Measurements from ENCODE around the gene GPC5. TPM values are rescaled to one million over a fixed set of nuclear protein-coding genes. Genes with fewer than 3 reads are reported as not detected.

GPC5 gene
- total RNA-seq, 3 donors from 2014 or later, result 0.13 to 0.16 TPM; not detected in 1

- H3K27me3 Mint-ChIP-seq (ENCODE audit: low read depth), result no peaks in the 10 kb centered on the region
- no peaks in the 10 kb centered on the region for H3K36me3 Mint-ChIP-seq (ENCODE audit: insufficient read depth)
- ATAC-seq (no peak), DNase-seq (no peak)
- no peak overlapping the region for H3K4me3 Mint-ChIP-seq
- H3K4me1 Mint-ChIP-seq (ENCODE audit: low read depth), result no peaks in the 10 kb centered on the region
- peaks cover 11% of the 10 kb centered on the region for H3K9me3 Mint-ChIP-seq
Measured at GRCh38 chr13:92038905-92039304, 640.5 kb downstream of the GPC5 start.

- Mint-ChIP-seq H3K9me3 (peaks cover 15% of the 10 kb centered on the region), H3K27me3 (ENCODE audit: low read depth) (no peaks in the 10 kb centered on the region), H3K36me3 (ENCODE audit: insufficient read depth) (no peaks in the 10 kb centered on the region), H3K4me1 (ENCODE audit: low read depth) (no peaks in the 10 kb centered on the region), H3K4me3 (no peak overlapping the region)
- DNase-seq (no peak), ATAC-seq (no peak)
Measured at GRCh38 chr13:92042522-92042921, 644.1 kb downstream of the GPC5 start.

- H3K4me1 Mint-ChIP-seq (ENCODE audit: low read depth), result no peaks in the 10 kb centered on the region
- no peak for DNase-seq
- no peaks in the 10 kb centered on the region for H3K27me3 Mint-ChIP-seq (ENCODE audit: low read depth)
- H3K9me3 Mint-ChIP-seq, result peaks cover 15% of the 10 kb centered on the region
- H3K4me3 Mint-ChIP-seq, result no peak overlapping the region
- ATAC-seq, result no peak
- no peaks in the 10 kb centered on the region for H3K36me3 Mint-ChIP-seq (ENCODE audit: insufficient read depth)
Measured at GRCh38 chr13:92044351-92044750, 645.9 kb downstream of the GPC5 start.

GRCh38 chr13:92054389-92054788 is 656.0 kb downstream of the GPC5 start:
- no peak for DNase-seq
- peaks cover 17% of the 10 kb centered on the region for H3K9me3 Mint-ChIP-seq
- no peaks in the 10 kb centered on the region for H3K27me3 Mint-ChIP-seq (ENCODE audit: low read depth)
- no peak for ATAC-seq
- no peaks in the 10 kb centered on the region for H3K4me1 Mint-ChIP-seq (ENCODE audit: low read depth)
- H3K36me3 Mint-ChIP-seq (ENCODE audit: insufficient read depth), result no peaks in the 10 kb centered on the region
- H3K4me3 Mint-ChIP-seq, result no peak overlapping the region

GRCh38 chr13:92074658-92075057 is 676.2 kb downstream of the GPC5 start:
- no peaks in the 10 kb centered on the region for H3K27me3 Mint-ChIP-seq (ENCODE audit: low read depth)
- DNase-seq, result no peak
- no peaks in the 10 kb centered on the region for H3K36me3 Mint-ChIP-seq (ENCODE audit: insufficient read depth)
- H3K4me3 Mint-ChIP-seq, result no peak overlapping the region
- H3K9me3 Mint-ChIP-seq, result peaks cover 3% of the 10 kb centered on the region
- no peak for ATAC-seq
- H3K4me1 Mint-ChIP-seq (ENCODE audit: low read depth), result no peaks in the 10 kb centered on the region

- H3K36me3 Mint-ChIP-seq (ENCODE audit: insufficient read depth), result no peaks in the 10 kb centered on the region
- H3K4me1 Mint-ChIP-seq (ENCODE audit: low read depth), result no peaks in the 10 kb centered on the region
- H3K9me3 Mint-ChIP-seq, result peaks cover 7% of the 10 kb centered on the region
- no peak overlapping the region for H3K4me3 Mint-ChIP-seq
- DNase-seq (no peak), ATAC-seq (no peak)
- no peaks in the 10 kb centered on the region for H3K27me3 Mint-ChIP-seq (ENCODE audit: low read depth)
Measured at GRCh38 chr13:92097337-92097903, 699.0 kb downstream of the GPC5 start.

- Mint-ChIP-seq H3K27me3 (ENCODE audit: low read depth) (no peaks in the 10 kb centered on the region), H3K4me1 (ENCODE audit: low read depth) (no peaks in the 10 kb centered on the region), H3K4me3 (no peak overlapping the region), H3K9me3 (peaks cover 8% of the 10 kb centered on the region), H3K36me3 (ENCODE audit: insufficient read depth) (no peaks in the 10 kb centered on the region)
- ATAC-seq (no peak), DNase-seq (no peak)
Measured at GRCh38 chr13:92101801-92102200, 703.4 kb downstream of the GPC5 start.

GRCh38 chr13:92103689-92104153 is 705.3 kb downstream of the GPC5 start:
- H3K4me1 Mint-ChIP-seq (ENCODE audit: low read depth), result no peaks in the 10 kb centered on the region
- DNase-seq, result no peak
- ATAC-seq, result no peak
- no peaks in the 10 kb centered on the region for H3K36me3 Mint-ChIP-seq (ENCODE audit: insufficient read depth)
- no peak overlapping the region for H3K4me3 Mint-ChIP-seq
- H3K27me3 Mint-ChIP-seq (ENCODE audit: low read depth), result no peaks in the 10 kb centered on the region
- H3K9me3 Mint-ChIP-seq, result peaks cover 7% of the 10 kb centered on the region

- Mint-ChIP-seq H3K9me3 (peaks cover 13% of the 10 kb centered on the region), H3K4me3 (no peak overlapping the region), H3K36me3 (ENCODE audit: insufficient read depth) (no peaks in the 10 kb centered on the region), H3K4me1 (ENCODE audit: low read depth) (no peaks in the 10 kb centered on the region), H3K27me3 (ENCODE audit: low read depth) (no peaks in the 10 kb centered on the region)
- DNase-seq (no peak), ATAC-seq (no peak)
Measured at GRCh38 chr13:92122186-92122853, 723.9 kb downstream of the GPC5 start.

GRCh38 chr13:92126399-92126798 is 728.0 kb downstream of the GPC5 start:
- ATAC-seq, result no peak
- no peaks in the 10 kb centered on the region for H3K36me3 Mint-ChIP-seq (ENCODE audit: insufficient read depth)
- DNase-seq, result no peak
- H3K4me1 Mint-ChIP-seq (ENCODE audit: low read depth), result no peaks in the 10 kb centered on the region
- H3K27me3 Mint-ChIP-seq (ENCODE audit: low read depth), result no peaks in the 10 kb centered on the region
- peaks cover 11% of the 10 kb centered on the region for H3K9me3 Mint-ChIP-seq
- H3K4me3 Mint-ChIP-seq, result no peak overlapping the region

- H3K27me3 Mint-ChIP-seq (ENCODE audit: low read depth), result no peaks in the 10 kb centered on the region
- no peak overlapping the region for H3K4me3 Mint-ChIP-seq
- H3K9me3 Mint-ChIP-seq, result peaks cover 5% of the 10 kb centered on the region
- no peak for ATAC-seq
- H3K36me3 Mint-ChIP-seq (ENCODE audit: insufficient read depth), result no peaks in the 10 kb centered on the region
- H3K4me1 Mint-ChIP-seq (ENCODE audit: low read depth), result no peaks in the 10 kb centered on the region
- DNase-seq, result no peak
Measured at GRCh38 chr13:92135509-92135908, 737.1 kb downstream of the GPC5 start.

- Mint-ChIP-seq H3K9me3 (peaks cover 5% of the 10 kb centered on the region), H3K4me3 (no peak overlapping the region), H3K27me3 (ENCODE audit: low read depth) (no peaks in the 10 kb centered on the region), H3K36me3 (ENCODE audit: insufficient read depth) (no peaks in the 10 kb centered on the region), H3K4me1 (ENCODE audit: low read depth) (no peaks in the 10 kb centered on the region)
- DNase-seq (no peak), ATAC-seq (no peak)
Measured at GRCh38 chr13:92136449-92137155, 738.2 kb downstream of the GPC5 start.

GRCh38 chr13:92137520-92137919 is 739.1 kb downstream of the GPC5 start:
- Mint-ChIP-seq H3K36me3 (ENCODE audit: insufficient read depth) (no peaks in the 10 kb centered on the region), H3K4me1 (ENCODE audit: low read depth) (no peaks in the 10 kb centered on the region), H3K9me3 (peaks cover 5% of the 10 kb centered on the region), H3K27me3 (ENCODE audit: low read depth) (no peaks in the 10 kb centered on the region), H3K4me3 (no peak overlapping the region)
- ATAC-seq (no peak), DNase-seq (no peak)

GRCh38 chr13:92143766-92144165 is 745.3 kb downstream of the GPC5 start:
- Mint-ChIP-seq H3K9me3 (peaks cover 8% of the 10 kb centered on the region), H3K4me1 (ENCODE audit: low read depth) (no peaks in the 10 kb centered on the region), H3K4me3 (no peak overlapping the region), H3K36me3 (ENCODE audit: insufficient read depth) (no peaks in the 10 kb centered on the region), H3K27me3 (ENCODE audit: low read depth) (no peaks in the 10 kb centered on the region)
- DNase-seq (no peak), ATAC-seq (no peak)

- DNase-seq, result no peak
- no peak overlapping the region for H3K4me3 Mint-ChIP-seq
- peaks cover 15% of the 10 kb centered on the region for H3K9me3 Mint-ChIP-seq
- no peaks in the 10 kb centered on the region for H3K4me1 Mint-ChIP-seq (ENCODE audit: low read depth)
- no peaks in the 10 kb centered on the region for H3K27me3 Mint-ChIP-seq (ENCODE audit: low read depth)
- no peak for ATAC-seq
- H3K36me3 Mint-ChIP-seq (ENCODE audit: insufficient read depth), result no peaks in the 10 kb centered on the region
Measured at GRCh38 chr13:92150606-92151005, 752.2 kb downstream of the GPC5 start.

Measured in activated T-cell treated with anti-CD3 and anti-CD28 coated beads, Interleukin-2, amount 50 U/mL, for 4 hours (primary cell).